Activated T-cell treated with anti-CD3 and anti-CD28 coated beads, Interleukin-2, amount 50 U/mL, for 48 hours (primary cell): ENCODE results near the gene LIMK1.

Experiments used
- DNase-seq, 2 experiments: peaks; one replicate each; pipeline ENCODE4 v3.0.0-alpha.2; 2020

The LIMK1 gene

GRCh38 chr7:74056096-74056915, 27.3 kb upstream of the LIMK1 start:
- DNase-seq, result no peak

DNA sequence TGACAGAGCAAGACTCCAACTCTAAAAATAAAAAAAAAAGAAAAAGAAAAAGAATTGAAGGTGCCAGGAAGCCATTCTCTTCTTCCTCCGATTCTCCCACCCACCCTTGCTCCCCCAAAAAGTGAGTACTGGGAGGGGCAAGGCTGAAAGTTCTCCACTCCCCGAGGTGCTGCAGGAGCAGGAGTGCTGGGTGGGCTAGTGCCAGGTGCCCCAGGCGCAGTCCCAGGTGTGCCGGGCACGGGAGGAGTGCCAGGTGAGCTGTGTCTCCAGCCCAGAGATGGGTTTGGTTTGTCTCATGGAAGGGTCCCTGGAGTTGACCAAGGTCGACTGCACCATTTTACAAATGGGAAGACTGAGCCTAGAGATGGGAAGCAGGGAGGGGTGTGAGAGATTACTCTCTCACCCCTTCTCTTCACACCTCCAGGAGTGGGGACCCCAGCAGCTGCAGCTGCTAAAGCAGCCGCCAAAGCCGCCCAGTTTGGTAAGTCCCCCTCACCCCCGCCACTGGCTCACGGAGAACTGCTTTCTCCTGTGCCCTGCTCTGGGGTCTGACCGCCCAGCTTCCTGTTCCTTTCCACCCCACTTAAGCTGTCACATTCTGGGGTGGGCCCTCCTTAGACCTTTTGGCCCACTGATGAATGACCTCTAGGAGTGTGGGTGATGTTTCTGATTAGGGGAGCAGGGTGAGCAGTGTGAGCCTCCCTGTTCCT, 26.2 kb upstream of the LIMK1 start:
- no peak for DNase-seq

GRCh38 chr7:74057987-74058386, 25.6 kb upstream of the LIMK1 start:
- DNase-seq, result no peak

DNA sequence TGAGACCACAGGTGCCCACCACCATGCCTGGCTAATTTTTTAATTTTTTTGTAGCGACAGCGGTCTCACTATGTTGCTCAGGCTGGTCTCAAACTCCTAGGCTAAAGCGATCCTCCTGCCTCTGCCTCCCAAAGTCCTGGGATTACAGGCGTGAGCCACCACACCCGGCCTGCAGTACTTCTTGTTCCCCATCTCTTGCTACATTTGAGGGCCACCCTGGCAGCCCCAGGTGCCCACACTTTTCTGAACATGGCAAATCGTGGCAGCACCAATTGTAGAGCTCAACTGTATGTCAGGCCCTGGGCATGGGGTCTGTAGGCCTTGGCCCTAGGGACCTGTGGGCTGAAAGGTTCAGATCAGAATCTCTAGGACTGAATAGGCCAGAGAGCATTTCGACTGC, 25.1 kb upstream of the LIMK1 start:
- DNase-seq, result no peak

GRCh38 chr7:74059037-74059436, 24.6 kb upstream of the LIMK1 start:
- DNase-seq, result no peak

DNA sequence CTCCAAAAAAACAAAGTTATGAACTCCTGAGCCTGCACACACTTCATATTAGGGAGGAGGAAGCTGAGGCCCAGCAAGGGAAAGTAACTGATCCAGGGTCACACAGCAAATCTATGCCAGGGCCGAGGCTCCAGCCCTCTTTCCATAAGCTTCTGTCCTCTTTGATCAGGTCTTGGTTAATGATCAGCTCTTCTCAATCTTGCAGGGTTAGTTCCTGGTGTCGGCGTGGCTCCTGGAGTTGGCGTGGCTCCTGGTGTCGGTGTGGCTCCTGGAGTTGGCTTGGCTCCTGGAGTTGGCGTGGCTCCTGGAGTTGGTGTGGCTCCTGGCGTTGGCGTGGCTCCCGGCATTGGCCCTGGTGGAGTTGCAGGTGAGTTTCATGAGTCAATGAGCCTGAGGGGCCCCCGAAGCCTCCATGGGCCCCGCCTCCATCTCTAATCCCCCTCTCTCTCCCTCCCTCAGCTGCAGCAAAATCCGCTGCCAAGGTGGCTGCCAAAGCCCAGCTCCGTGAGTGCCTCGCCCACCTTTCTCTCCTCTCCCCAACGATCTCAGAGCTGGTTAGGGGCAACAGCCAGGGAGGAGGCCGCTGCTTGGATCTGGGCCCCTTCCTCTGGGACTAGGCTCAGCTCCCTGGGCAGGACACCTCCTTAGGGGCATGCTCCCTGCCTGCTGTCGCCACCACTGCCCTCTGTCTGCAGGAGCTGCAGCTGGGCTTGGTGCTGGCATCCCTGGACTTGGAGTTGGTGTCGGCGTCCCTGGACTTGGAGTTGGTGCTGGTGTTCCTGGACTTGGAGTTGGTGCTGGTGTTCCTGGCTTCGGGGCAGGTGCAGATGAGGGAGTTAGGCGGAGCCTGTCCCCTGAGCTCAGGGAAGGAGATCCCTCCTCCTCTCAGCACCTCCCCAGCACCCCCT, 23.7 kb upstream of the LIMK1 start:
- DNase-seq, result no peak

GRCh38 chr7:74061840-74062539, 21.6 kb upstream of the LIMK1 start:
- DNase-seq, result peak; percentile 58 to 66

DNA sequence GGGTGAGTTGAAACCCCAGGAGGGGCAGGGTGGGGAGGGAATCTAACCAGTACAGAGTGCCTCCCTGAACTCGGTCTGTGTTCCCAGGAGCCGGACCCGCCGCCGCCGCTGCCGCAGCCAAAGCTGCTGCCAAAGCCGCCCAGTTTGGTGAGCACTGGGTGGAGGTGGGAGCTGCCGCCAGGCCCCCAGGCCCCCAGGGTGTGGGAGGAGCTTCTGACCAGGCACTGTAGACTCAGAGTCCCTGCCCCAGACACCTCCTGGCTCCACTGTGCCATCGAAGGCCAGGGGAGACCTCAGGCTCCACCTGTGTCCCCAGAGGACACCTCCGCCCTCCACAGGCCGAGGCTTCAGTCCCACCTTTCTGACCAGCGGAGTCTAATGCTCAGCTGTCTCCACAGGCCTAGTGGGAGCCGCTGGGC, 20.4 kb upstream of the LIMK1 start:
- DNase-seq, result no peak

GRCh38 chr7:74063646-74064045, 20.0 kb upstream of the LIMK1 start:
- DNase-seq, result no peak

GRCh38 chr7:74064696-74065095, 18.9 kb upstream of the LIMK1 start:
- no peak for DNase-seq

GRCh38 chr7:74066626-74067025, 17.0 kb upstream of the LIMK1 start:
- DNase-seq, result no peak

DNA sequence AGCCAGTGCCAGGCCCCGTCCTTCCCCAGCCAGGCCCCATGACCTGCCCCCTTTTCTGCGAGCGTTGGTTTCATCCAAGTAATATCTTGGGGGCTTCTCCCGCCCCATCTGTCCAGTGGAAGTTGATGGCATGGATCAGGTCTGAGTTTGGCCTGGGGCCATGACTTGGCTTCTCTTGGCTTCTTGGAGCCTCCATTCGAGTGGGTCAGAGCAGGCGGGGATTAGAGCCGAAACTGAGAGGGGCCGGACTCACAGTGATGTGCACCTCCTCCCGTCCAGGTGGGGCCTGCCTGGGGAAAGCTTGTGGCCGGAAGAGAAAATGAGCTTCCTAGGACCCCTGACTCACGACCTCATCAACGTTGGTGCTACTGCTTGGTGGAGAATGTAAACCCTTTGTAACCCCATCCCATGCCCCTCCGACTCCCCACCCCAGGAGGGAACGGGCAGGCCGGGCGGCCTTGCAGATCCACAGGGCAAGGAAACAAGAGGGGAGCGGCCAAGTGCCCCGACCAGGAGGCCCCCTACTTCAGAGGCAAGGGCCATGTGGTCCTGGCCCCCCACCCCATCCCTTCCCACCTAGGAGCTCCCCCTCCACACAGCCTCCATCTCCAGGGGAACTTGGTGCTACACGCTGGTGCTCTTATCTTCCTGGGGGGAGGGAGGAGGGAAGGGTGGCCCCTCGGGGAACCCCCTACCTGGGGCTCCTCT, 15.1 kb upstream of the LIMK1 start:
- no peak for DNase-seq

GRCh38 chr7:74069086-74069541, 14.5 kb upstream of the LIMK1 start:
- no peak for DNase-seq

DNA sequence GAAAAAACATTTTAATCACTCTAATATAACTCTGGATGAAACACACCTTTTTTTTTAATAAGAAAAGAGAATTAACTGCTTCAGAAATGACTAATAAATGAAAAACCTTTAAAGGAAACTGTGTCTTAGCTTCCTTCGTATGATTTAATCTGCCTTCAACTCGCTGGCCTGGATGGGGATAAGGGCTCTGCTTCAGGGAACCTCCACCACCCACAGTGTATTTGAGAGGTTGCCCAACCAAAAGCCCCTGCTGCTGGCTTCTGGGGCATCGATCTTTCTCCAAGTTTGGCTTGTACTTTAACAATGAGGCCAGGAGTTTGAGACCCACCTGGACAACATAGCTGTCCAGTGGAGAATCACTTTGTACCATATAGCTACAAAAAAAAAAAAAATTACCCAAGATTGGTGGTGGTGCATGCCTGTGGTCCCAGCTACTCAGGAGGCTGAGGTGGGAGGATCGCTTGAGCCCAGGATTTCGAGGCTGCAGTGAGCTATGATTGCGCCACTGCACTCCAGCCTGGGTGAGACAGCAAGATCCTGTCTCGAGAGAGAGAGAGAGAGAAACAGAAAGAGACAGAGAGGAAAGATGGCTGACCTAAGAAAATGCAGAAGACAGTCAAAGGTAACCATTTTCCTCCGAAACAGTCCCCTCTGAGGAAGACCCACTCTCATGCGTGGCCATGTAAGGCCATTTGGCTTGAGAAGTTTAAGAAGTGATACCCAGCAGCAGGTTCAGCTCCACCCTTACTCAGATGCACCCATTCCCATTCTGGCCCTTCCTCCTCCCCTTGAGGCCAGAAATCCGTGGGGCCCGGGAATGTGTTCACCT, 13.6 kb upstream of the LIMK1 start:
- no peak for DNase-seq

DNA sequence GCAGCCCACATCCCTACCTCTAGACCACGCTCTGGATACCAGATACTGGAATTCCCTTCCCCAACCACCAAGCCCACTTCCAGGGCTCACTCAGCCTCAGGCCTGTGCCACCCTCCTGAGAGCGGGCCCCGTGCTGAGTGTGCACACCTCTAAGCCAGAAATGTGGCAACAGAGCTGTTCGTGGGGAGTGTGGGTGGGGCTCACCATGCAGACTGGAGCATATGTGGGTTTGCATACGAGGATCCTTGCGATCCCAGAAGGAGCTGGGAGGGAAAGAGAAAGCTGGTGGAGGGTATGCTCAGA, 13.0 kb upstream of the LIMK1 start:
- no peak for DNase-seq

DNA sequence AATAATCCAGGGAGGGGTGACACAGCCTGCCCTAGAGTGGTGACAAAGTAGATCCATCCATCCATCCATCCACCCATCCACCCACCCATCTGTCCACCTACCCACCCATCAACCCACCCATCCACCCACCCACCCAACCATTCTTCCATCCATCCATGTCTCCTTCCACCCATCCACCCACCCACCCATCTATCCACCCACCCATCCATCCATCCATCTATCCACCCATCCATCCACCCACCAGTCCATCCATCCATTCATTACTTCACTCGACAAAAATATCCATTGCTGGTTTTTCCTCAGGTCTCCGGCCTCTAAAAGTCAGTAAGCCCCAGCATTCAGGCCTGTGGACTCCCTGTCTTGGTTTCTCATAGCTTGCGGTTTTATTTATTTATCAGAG, 12.5 kb upstream of the LIMK1 start:
- no peak for DNase-seq

- no peak for DNase-seq
Observed at GRCh38 chr7:74074770-74075169, 8.8 kb upstream of the LIMK1 start.

- no peak for DNase-seq
Observed at GRCh38 chr7:74078461-74078860, 5.1 kb upstream of the LIMK1 start.

DNA sequence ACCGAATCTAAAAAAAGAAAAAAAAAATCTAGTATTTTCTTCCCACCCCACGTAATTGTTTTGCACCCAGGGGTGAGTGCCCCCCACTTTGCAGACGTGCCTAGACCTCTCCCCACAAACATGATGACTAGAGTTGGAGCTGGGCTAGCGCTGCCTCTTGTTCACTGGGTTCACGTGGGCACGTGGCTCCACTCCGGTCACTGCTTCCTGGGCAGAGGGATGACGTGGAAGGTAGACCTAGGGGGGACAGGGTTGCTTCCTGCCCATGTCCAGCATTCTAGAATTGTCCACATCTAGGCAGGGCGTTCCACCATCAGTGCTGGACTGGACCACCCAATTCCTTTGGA, 861 bp upstream of the LIMK1 start:
- no peak for DNase-seq

DNA sequence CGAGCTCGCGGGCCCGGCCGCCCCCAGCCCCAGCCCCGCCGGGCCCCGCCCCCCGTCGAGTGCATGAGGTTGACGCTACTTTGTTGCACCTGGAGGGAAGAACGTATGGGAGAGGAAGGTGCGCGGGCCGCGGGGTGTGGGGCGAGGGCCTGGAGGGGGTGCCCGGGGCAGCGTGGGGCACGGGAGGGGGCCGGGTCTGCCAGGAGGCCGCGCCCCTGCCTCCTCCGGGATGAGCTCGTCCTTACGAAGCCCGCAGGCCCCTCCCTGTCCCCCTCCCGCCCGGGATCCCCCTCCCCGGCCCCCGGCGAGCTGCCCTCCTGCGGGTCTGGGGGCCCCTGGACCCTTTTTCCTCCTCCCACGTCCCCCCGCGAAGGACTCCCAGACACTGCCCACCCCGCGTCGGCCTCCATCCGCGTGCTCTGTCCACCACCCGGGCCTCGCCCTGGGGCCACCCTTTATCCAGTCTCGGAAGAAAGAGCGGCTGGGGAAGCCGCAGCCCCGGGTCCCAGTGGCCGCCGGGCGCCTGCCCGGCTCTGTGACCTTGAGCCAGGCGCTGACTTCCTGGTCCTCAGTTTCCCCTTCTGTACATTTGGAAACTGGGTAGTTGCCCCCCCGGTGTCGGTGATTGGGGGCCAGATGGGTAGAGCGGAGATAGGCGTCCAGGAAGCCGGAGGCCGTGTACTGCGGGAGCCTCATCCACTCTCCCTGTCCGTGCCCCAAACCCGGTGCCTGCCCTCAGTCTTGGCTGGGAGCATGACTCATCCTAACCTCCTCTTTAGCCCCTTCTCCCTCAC, 521 bp downstream of the LIMK1 start:
- DNase-seq, result peak; percentile 53 to 58
